ACC112 (cell line): Measurements from ENCODE around the gene INSYN1.
"Not testable (repeated sequence)": the region's sequence is repeated elsewhere in the genome, so short reads cannot be mapped to it uniquely, and the experiment has no call there.

Source experiments
- H2AFZ ChIP-seq: fragments of 200-600 bp; sonication (generic); one replicate; pipeline ENCODE4 v1.6.0; 2017; ENCODE audit warnings: antibody characterized with exemption, low read length; ENCODE audit not compliant: unreplicated experiment
- H3K27ac ChIP-seq: fragments of 200-600 bp; sonication (generic); 2 replicates; pipeline ENCODE4 v1.5.1; 2014; ENCODE audit warnings: low read depth, mild to moderate bottlenecking, antibody characterized with exemption, low read length, moderate library complexity
- H3K27me3 ChIP-seq: fragments of 200-600 bp; sonication (generic); 2 replicates; pipeline ENCODE4 v1.6.1; 2014; ENCODE audit warnings: mild to moderate bottlenecking, antibody characterized with exemption, low read length, moderate library complexity, mixed read lengths; ENCODE audit not compliant: insufficient read depth
- H3K36me3 ChIP-seq: fragments of 200-600 bp; sonication (generic); 2 replicates; pipeline ENCODE4 v1.6.1; 2016; ENCODE audit warnings: mild to moderate bottlenecking, antibody characterized with exemption, low read length, moderate library complexity, mixed read lengths; ENCODE audit not compliant: insufficient read depth
- H3K4me1 ChIP-seq: fragments of 200-600 bp; sonication (generic); one replicate; pipeline ENCODE4 v1.6.1; 2016; ENCODE audit warnings: low read length, mixed read lengths; ENCODE audit not compliant: insufficient read depth, unreplicated experiment, control insufficient read depth
- H3K4me3 ChIP-seq: fragments of 200-600 bp; sonication (generic); 2 replicates; pipeline ENCODE4 v1.5.1; 2014; ENCODE audit warnings: mild to moderate bottlenecking, low read depth, low read length
- H3K79me2 ChIP-seq: fragments of 200-600 bp; sonication (generic); one replicate; pipeline ENCODE4 v1.6.0; 2016; ENCODE audit warnings: low read length; ENCODE audit not compliant: control insufficient read depth, unreplicated experiment, insufficient read depth

Gene INSYN1

GRCh38 chr15:73712107-73712506, 41.0 kb downstream of the INSYN1 start:
- Histone ChIP-seq H3K4me1 (no peaks in the 10 kb centered on the region), H3K36me3 (peaks cover 10% of the 10 kb centered on the region; the same call in 1 of the 2 replicates), H3K27me3 (no peaks in the 10 kb centered on the region), H3K79me2 (no peaks in the 10 kb centered on the region), H3K27ac (no peak overlapping the region), H2AFZ (no peak overlapping the region), H3K4me3 (no peak overlapping the region)

GRCh38 chr15:73711526-73711925, 41.6 kb downstream of the INSYN1 start:
- H3K27me3 ChIP-seq: no peaks in the 10 kb centered on the region
- no peak overlapping the region for H3K4me3 ChIP-seq
- H3K36me3 ChIP-seq: peaks cover 10% of the 10 kb centered on the region; the same call in 1 of the 2 replicates
- no peaks in the 10 kb centered on the region for H3K4me1 ChIP-seq
- H3K79me2 ChIP-seq: no peaks in the 10 kb centered on the region
- H3K27ac ChIP-seq: no peak overlapping the region
- H2AFZ ChIP-seq: no peak overlapping the region

GRCh38 chr15:73710321-73710720, 42.8 kb downstream of the INSYN1 start:
- H3K36me3 ChIP-seq: peaks cover 14% of the 10 kb centered on the region; the same call in 1 of the 2 replicates

GRCh38 chr15:73709686-73710085, 43.5 kb downstream of the INSYN1 start:
- Histone ChIP-seq H3K36me3 (peaks cover 16% of the 10 kb centered on the region; the same call in 1 of the 2 replicates), H3K4me1 (no peaks in the 10 kb centered on the region), H3K27ac (no peak overlapping the region), H3K79me2 (no peaks in the 10 kb centered on the region), H3K4me3 (no peak overlapping the region), H2AFZ (no peak overlapping the region), H3K27me3 (no peaks in the 10 kb centered on the region)

More at GRCh38 chr15:73710321-73710720, 42.8 kb downstream of the INSYN1 start:
- Histone ChIP-seq H3K27me3 (no peaks in the 10 kb centered on the region), H3K27ac (no peak overlapping the region), H3K79me2 (no peaks in the 10 kb centered on the region), H3K4me1 (no peaks in the 10 kb centered on the region), H2AFZ (no peak overlapping the region), H3K4me3 (no peak overlapping the region)

GRCh38 chr15:73709241-73709640, 43.9 kb downstream of the INSYN1 start:
- no peak overlapping the region for H3K27ac ChIP-seq
- H3K79me2 ChIP-seq: no peaks in the 10 kb centered on the region
- H3K4me1 ChIP-seq: no peaks in the 10 kb centered on the region
- peaks cover 16% of the 10 kb centered on the region; the same call in 1 of the 2 replicates for H3K36me3 ChIP-seq
- H2AFZ ChIP-seq: no peak overlapping the region
- H3K27me3 ChIP-seq: no peaks in the 10 kb centered on the region
- no peak overlapping the region for H3K4me3 ChIP-seq

GRCh38 chr15:73708691-73709090, 44.5 kb downstream of the INSYN1 start:
- peaks cover 16% of the 10 kb centered on the region; the same call in 1 of the 2 replicates for H3K36me3 ChIP-seq
- no peaks in the 10 kb centered on the region for H3K4me1 ChIP-seq
- no peak overlapping the region for H3K27ac ChIP-seq
- H2AFZ ChIP-seq: no peak overlapping the region
- H3K79me2 ChIP-seq: no peaks in the 10 kb centered on the region
- H3K27me3 ChIP-seq: no peaks in the 10 kb centered on the region
- no peak overlapping the region for H3K4me3 ChIP-seq

- H3K4me1 ChIP-seq: peaks cover 3% of the 10 kb centered on the region
- no peak overlapping the region for H3K4me3 ChIP-seq
- peaks cover 16% of the 10 kb centered on the region; the same call in 1 of the 2 replicates for H3K36me3 ChIP-seq
- no peak overlapping the region for H3K27ac ChIP-seq
- H2AFZ ChIP-seq: no peak overlapping the region
- no peaks in the 10 kb centered on the region for H3K27me3 ChIP-seq
- peaks cover 12% of the 10 kb centered on the region for H3K79me2 ChIP-seq
Measured at GRCh38 chr15:73704869-73705645, 48.1 kb downstream of the INSYN1 start.

GRCh38 chr15:73704142-73704868, 48.8 kb downstream of the INSYN1 start:
- H3K27ac ChIP-seq, H3K4me3 ChIP-seq, H3K27me3 ChIP-seq, H3K4me1 ChIP-seq, H2AFZ ChIP-seq: not testable (repeated sequence)
- Histone ChIP-seq H3K79me2 (peaks cover 19% of the 10 kb centered on the region), H3K36me3 (peaks cover 18% of the 10 kb centered on the region; the same call in 1 of the 2 replicates)

- not testable (repeated sequence) for H3K27me3 ChIP-seq, H3K4me3 ChIP-seq, H3K27ac ChIP-seq, H3K4me1 ChIP-seq, H2AFZ ChIP-seq
- Histone ChIP-seq H3K36me3 (peaks cover 19% of the 10 kb centered on the region; the same call in 1 of the 2 replicates), H3K79me2 (peaks cover 27% of the 10 kb centered on the region)
Measured at GRCh38 chr15:73703601-73704000, 49.5 kb downstream of the INSYN1 start.

- not testable (repeated sequence) for H3K4me1 ChIP-seq, H3K4me3 ChIP-seq, H3K27me3 ChIP-seq, H3K27ac ChIP-seq, H2AFZ ChIP-seq
- Histone ChIP-seq H3K36me3 (peaks cover 12% of the 10 kb centered on the region; the same call in 1 of the 2 replicates), H3K79me2 (peaks cover 35% of the 10 kb centered on the region)
Measured at GRCh38 chr15:73702311-73703239, 50.6 kb downstream of the INSYN1 start.
